Left lung (tissue), 10 donors: ENCODE data around the gene KIAA1217. TPM values are rescaled to one million over a fixed set of nuclear protein-coding genes. Genes with fewer than 3 reads are reported as not detected.

ENCODE experiments used
- ATAC-seq: fragments of 200-7000 bp; cut with Tn5 transposase; one replicate; pipeline ENCODE4 v1.9.1; 2020; ENCODE audit warnings: moderate library complexity
- DNase-seq, 4 donors: peaks; one replicate each; pipeline ENCODE4 v3.0.0-alpha.2; 2013 to 2020
- H3K27ac ChIP-seq, 2 donors: fragments of 200-600 bp; sonication (generic) in 1 of 2; one replicate each; pipeline versions ENCODE4 v1.5.0 to v1.8.0; 2020 to 2021
- H3K27me3 ChIP-seq, 2 donors: fragments of 200-600 bp; sonication (generic) in 1 of 2; one replicate each; pipeline versions ENCODE4 v1.5.0 to v1.8.0; 2020 to 2021
- H3K36me3 ChIP-seq, 2 donors: fragments of 200-600 bp; sonication (generic) in 1 of 2; one replicate each; pipeline versions ENCODE4 v1.5.0 to v1.8.0; 2020 to 2021
- H3K4me1 ChIP-seq, 2 donors: fragments of 200-600 bp; one replicate each; pipeline ENCODE4 v1.8.0; 2021
- H3K4me3 ChIP-seq, 2 donors: fragments of 200-600 bp; sonication (generic) in 1 of 2; one replicate each; pipeline versions ENCODE4 v1.5.0 to v1.8.0; 2020 to 2021; ENCODE audit warnings: mild to moderate bottlenecking in 1 of 2
- H3K9me3 ChIP-seq, 2 donors: fragments of 200-600 bp; sonication (generic) in 1 of 2; one replicate each; pipeline versions ENCODE4 v1.5.0 to v1.8.0; 2020 to 2021
- CTCF ChIP-seq, 2 donors: fragments of 200-600 bp; sonication (generic) in 1 of 2; IDR thresholded peaks; one replicate each; pipeline versions ENCODE4 v1.5.0 to v1.8.0; 2021; ENCODE audit warnings: antibody characterized with exemption in 2 of 2
- intact Hi-C, 2 donors: fragments of 100-400 bp; cut with DNase I; formaldehyde crosslinking; loops; one replicate each; pipeline versions ENCODE4 v1.11.2 to v1.14.2; 2022
- polyA plus RNA-seq, 6 donors: library from polyadenylated mRNA; unstranded; fragments of 120-200 nt; gene quantifications; one replicate each; pipeline ENCODE4 v1.2.1, GENCODE V29; 2013; ENCODE audit not compliant: insufficient read length in 6 of 6
- total RNA-seq, 2 donors: library from RNA; stranded (reverse); fragmentation: NEBNext Ultra II Directional; extraction: Animal tissue kit (Norgen Biotek cat#: 25700); gene quantifications; one replicate each; pipeline ENCODE4 v1.2.1, GENCODE V29; 2021
- donor health status: DM: no; HTN: yes; CAD: no.
- donor health status: DM: no; HTN: no; CAD: no.

The KIAA1217 gene
- total and polyA plus RNA-seq, 8 donors, result 28.3 to 69.1 (median 60.4) TPM

- peaks cover 4 to 7% of the 10 kb centered on the region in 2 donors for H3K4me1 ChIP-seq
- peak; percentile 60 to 61 for TF ChIP-seq CTCF (IDR thresholded peaks at IDR 0.05)
- no peaks in the 10 kb centered on the region for H3K9me3 ChIP-seq
- peaks cover 0 to 13% of the 10 kb centered on the region in 2 donors for H3K36me3 ChIP-seq
- peak; percentile 91 for ATAC-seq
- DNase-seq, result peak in 2 of 4 donors; percentile 56 to 74
- H3K4me3 ChIP-seq, result no peak overlapping the region
- no peaks in the 10 kb centered on the region for H3K27me3 ChIP-seq
- no peak overlapping the region for H3K27ac ChIP-seq
- intact Hi-C loops, result loop anchor here in 1 of 2 donors (10.0 kb wide), 1 partner anchor 524 kb away; no protein-coding TSS in a partner anchor
Measured at GRCh38 chr10:24518981-24519597, 310.2 kb downstream of the KIAA1217 start.

- ATAC-seq, result no peak
- H3K9me3 ChIP-seq, result no peaks in the 10 kb centered on the region
- peaks cover 0 to 21% of the 10 kb centered on the region in 2 donors for H3K36me3 ChIP-seq
- intact Hi-C loops, result loop anchor here in 1 of 2 donors (10.0 kb wide), 1 partner anchor 525 kb away; no protein-coding TSS in a partner anchor
- H3K4me1 ChIP-seq, result peaks cover 4 to 7% of the 10 kb centered on the region in 2 donors
- no peak overlapping the region for H3K27ac ChIP-seq
- TF ChIP-seq CTCF (IDR thresholded peaks at IDR 0.05), result no peak
- H3K27me3 ChIP-seq, result no peaks in the 10 kb centered on the region
- no peak overlapping the region for H3K4me3 ChIP-seq
- DNase-seq, result no peak
Measured at GRCh38 chr10:24519950-24520349, 311.0 kb downstream of the KIAA1217 start.

- DNase-seq (peak in 1 of 4 donors; percentile 64), ATAC-seq (no peak)
- H3K27ac ChIP-seq, result no peak overlapping the region
- no peaks in the 10 kb centered on the region for H3K27me3 ChIP-seq
- no peak for TF ChIP-seq CTCF (IDR thresholded peaks at IDR 0.05)
- intact Hi-C loops, result no loop called here
- H3K36me3 ChIP-seq, result peaks cover 0 to 32% of the 10 kb centered on the region in 2 donors
- H3K4me1 ChIP-seq, result no peaks in the 10 kb centered on the region
- no peak overlapping the region for H3K4me3 ChIP-seq
- no peaks in the 10 kb centered on the region for H3K9me3 ChIP-seq
Measured at GRCh38 chr10:24524314-24524713, 315.4 kb downstream of the KIAA1217 start.

- no peaks in the 10 kb centered on the region for H3K9me3 ChIP-seq
- DNase-seq (no peak), ATAC-seq (no peak)
- no peak overlapping the region for H3K4me3 ChIP-seq
- H3K36me3 ChIP-seq, result peaks cover 0 to 38% of the 10 kb centered on the region in 2 donors
- no peak for TF ChIP-seq CTCF (IDR thresholded peaks at IDR 0.05)
- intact Hi-C loops, result no loop called here
- no peaks in the 10 kb centered on the region for H3K27me3 ChIP-seq
- no peaks in the 10 kb centered on the region for H3K4me1 ChIP-seq
- no peak overlapping the region for H3K27ac ChIP-seq
Measured at GRCh38 chr10:24526085-24526649, 317.2 kb downstream of the KIAA1217 start.

GRCh38 chr10:24528946-24529345 lies 320.0 kb downstream of the KIAA1217 start:
- Histone ChIP-seq H3K27me3 (no peaks in the 10 kb centered on the region), H3K4me3 (no peak overlapping the region), H3K27ac (no peak overlapping the region), H3K4me1 (no peaks in the 10 kb centered on the region), H3K36me3 (peaks cover 0 to 54% of the 10 kb centered on the region in 2 donors), H3K9me3 (no peaks in the 10 kb centered on the region)
- ATAC-seq (no peak), DNase-seq (no peak)
- intact Hi-C loops, result no loop called here
- no peak for TF ChIP-seq CTCF (IDR thresholded peaks at IDR 0.05)
